ENCODE data around the gene TUBGCP5. TPM values are rescaled to one million over a fixed set of nuclear protein-coding genes. Genes with fewer than 3 reads are reported as not detected.
"Not testable (repeated sequence)": the region's sequence is repeated elsewhere in the genome, so short reads cannot be mapped to it uniquely, and the experiment has no call there.

The TUBGCP5 gene
- polyA plus RNA-seq, 1 experiment = 10.9 TPM

- CTCF ChIA-PET = no interaction called here
- no peak for TF ChIP-seq CTCF (IDR thresholded peaks at IDR 0.05; ENCODE audit: insufficient read depth, low read depth, low read length)
- H3K36me3 ChIP-seq (ENCODE audit: control insufficient read depth, insufficient read depth, low read length) = no peaks in the 10 kb centered on the region
- H3K27me3 ChIP-seq (ENCODE audit: control insufficient read depth, insufficient read depth, low read length) = no peaks in the 10 kb centered on the region
- DNase-seq (ENCODE audit: low read depth) = no peak
- H3K4me3 ChIP-seq (ENCODE audit: low read depth, low read length) = no peak overlapping the region
- POLR2A ChIA-PET = no interaction called here
These were observed 43.6 kb downstream of the TUBGCP5 start for GRCh38 chr15:22995795-22996194.

- Histone ChIP-seq H3K27me3 (ENCODE audit: control insufficient read depth, insufficient read depth, low read length) (no peaks in the 10 kb centered on the region), H3K4me3 (ENCODE audit: low read depth, low read length) (no peak overlapping the region), H3K36me3 (ENCODE audit: control insufficient read depth, insufficient read depth, low read length) (no peaks in the 10 kb centered on the region)
- DNase-seq (ENCODE audit: low read depth) = no peak
- TF ChIP-seq CTCF (IDR thresholded peaks at IDR 0.05; ENCODE audit: insufficient read depth, low read depth, low read length) = no peak
- CTCF ChIA-PET = interaction anchor here (0.9 kb wide), 1 partner anchor 11 kb away, joined by 4 read pairs; the partner anchor contains the start of gene CYFIP1
- POLR2A ChIA-PET = no interaction called here
These were observed 47.4 kb downstream of the TUBGCP5 start for GRCh38 chr15:22992024-22992326.

GRCh38 chr15:22989576-22990477, 49.5 kb downstream of the TUBGCP5 start:
- no peak for DNase-seq (ENCODE audit: low read depth)
- CTCF ChIA-PET = interaction anchor here (1.4 kb wide), 1 partner anchor 8 kb away, joined by 3 read pairs; no protein-coding TSS in a partner anchor
- Histone ChIP-seq H3K36me3 (ENCODE audit: control insufficient read depth, insufficient read depth, low read length) (no peaks in the 10 kb centered on the region), H3K27me3 (ENCODE audit: control insufficient read depth, insufficient read depth, low read length) (no peaks in the 10 kb centered on the region), H3K4me3 (ENCODE audit: low read depth, low read length) (no peak overlapping the region)
- peak; percentile 15; the same call in 1 of the 2 replicates for TF ChIP-seq CTCF (IDR thresholded peaks at IDR 0.05; ENCODE audit: insufficient read depth, low read depth, low read length)
- POLR2A ChIA-PET = no interaction called here

GRCh38 chr15:22988811-22989210, 50.6 kb downstream of the TUBGCP5 start:
- H3K27me3 ChIP-seq (ENCODE audit: control insufficient read depth, insufficient read depth, low read length) = no peaks in the 10 kb centered on the region
- TF ChIP-seq CTCF (IDR thresholded peaks at IDR 0.05; ENCODE audit: insufficient read depth, low read depth, low read length) = no peak
- H3K36me3 ChIP-seq (ENCODE audit: control insufficient read depth, insufficient read depth, low read length) = no peaks in the 10 kb centered on the region
- CTCF ChIA-PET = interaction anchor here (1.4 kb wide), 1 partner anchor 9 kb away, joined by 3 read pairs; no protein-coding TSS in a partner anchor
- H3K4me3 ChIP-seq (ENCODE audit: low read depth, low read length) = no peak overlapping the region
- no peak for DNase-seq (ENCODE audit: low read depth)
- POLR2A ChIA-PET = no interaction called here

- CTCF ChIA-PET; DNase-seq (ENCODE audit: low read depth); H3K36me3 ChIP-seq (ENCODE audit: control insufficient read depth, insufficient read depth, low read length); H3K4me3 ChIP-seq (ENCODE audit: low read depth, low read length); H3K27me3 ChIP-seq (ENCODE audit: control insufficient read depth, insufficient read depth, low read length); POLR2A ChIA-PET: not testable (repeated sequence)
These were observed 57.4 kb downstream of the TUBGCP5 start for GRCh38 chr15:22981931-22982330.

All from BJ (cell line).